Skeletal muscle satellite cell (primary cell): ENCODE results near the gene RABGAP1L.

ENCODE experiments used
- H3K27me3 ChIP-seq: 2 replicates; pipeline ENCODE4 v1.7.0; 2013; ENCODE audit warnings: low read length; ENCODE audit not compliant: control insufficient read depth, insufficient read depth
- H3K36me3 ChIP-seq: 2 replicates; pipeline ENCODE4 v1.7.0; 2013; ENCODE audit warnings: mild to moderate bottlenecking, control low read depth, low read length; ENCODE audit not compliant: insufficient read depth
- H3K4me1 ChIP-seq: 2 replicates; pipeline ENCODE4 v1.7.0; 2013; ENCODE audit warnings: low read length; ENCODE audit not compliant: control insufficient read depth, insufficient read depth
- H3K4me2 ChIP-seq: 2 replicates; pipeline ENCODE4 v1.7.0; 2013; ENCODE audit warnings: mild to moderate bottlenecking, low read length
- H3K4me3 ChIP-seq: 2 replicates; pipeline ENCODE4 v1.7.0; 2013; ENCODE audit warnings: low read length
- H3K9ac ChIP-seq: 2 replicates; pipeline ENCODE4 v1.7.0; 2013; ENCODE audit warnings: mild to moderate bottlenecking, low read depth, low read length, moderate library complexity
- H3K9me3 ChIP-seq: replicated peaks from 2 replicates; pipeline ENCODE4 v1.7.0; 2013; ENCODE audit warnings: mild to moderate bottlenecking, control low read depth, low read length

RABGAP1L gene

DNA sequence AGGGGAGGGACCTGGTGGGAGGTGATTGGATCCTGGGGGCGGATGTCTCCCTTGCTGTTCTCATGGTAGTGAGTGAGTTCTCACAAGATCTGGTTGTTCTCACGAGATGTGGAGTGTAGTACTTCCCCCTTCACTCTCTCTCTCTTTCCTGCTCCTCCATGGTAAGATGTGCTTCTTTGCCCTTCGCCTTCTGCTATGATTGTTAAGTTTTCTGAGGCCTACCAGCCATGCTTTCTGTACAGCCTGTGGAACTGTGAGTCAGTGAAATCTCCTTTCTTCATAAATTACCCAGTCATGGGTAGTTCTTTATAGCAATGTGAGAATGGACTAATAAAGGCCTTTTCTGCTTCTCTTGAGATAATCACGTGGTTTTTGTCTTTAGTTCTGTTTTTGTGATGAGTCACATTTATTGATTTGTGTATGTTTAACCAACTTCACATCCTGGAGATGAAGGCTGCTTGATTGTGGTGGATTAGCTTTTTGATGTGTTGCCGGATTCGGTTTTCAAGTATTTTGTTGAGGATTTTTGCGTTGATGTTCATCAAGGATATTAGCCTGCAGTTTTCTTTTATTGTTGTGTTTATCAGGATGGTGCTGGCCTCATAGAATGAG, 45.5 kb downstream of the RABGAP1L start:
- Histone ChIP-seq H3K36me3 (no peaks in the 10 kb centered on the region), H3K4me2 (no peak overlapping the region), H3K27me3 (no peaks in the 10 kb centered on the region), H3K4me3 (no peak overlapping the region), H3K9me3 (no peaks in the 10 kb centered on the region), H3K4me1 (no peaks in the 10 kb centered on the region), H3K9ac (no peak overlapping the region)

- Histone ChIP-seq H3K4me2 (no peak overlapping the region), H3K4me3 (no peak overlapping the region), H3K36me3 (no peaks in the 10 kb centered on the region), H3K9ac (no peak overlapping the region), H3K4me1 (no peaks in the 10 kb centered on the region), H3K9me3 (no peaks in the 10 kb centered on the region), H3K27me3 (no peaks in the 10 kb centered on the region)
These were observed 47.0 kb downstream of the RABGAP1L start for GRCh38 chr1:174206148-174206836.

DNA sequence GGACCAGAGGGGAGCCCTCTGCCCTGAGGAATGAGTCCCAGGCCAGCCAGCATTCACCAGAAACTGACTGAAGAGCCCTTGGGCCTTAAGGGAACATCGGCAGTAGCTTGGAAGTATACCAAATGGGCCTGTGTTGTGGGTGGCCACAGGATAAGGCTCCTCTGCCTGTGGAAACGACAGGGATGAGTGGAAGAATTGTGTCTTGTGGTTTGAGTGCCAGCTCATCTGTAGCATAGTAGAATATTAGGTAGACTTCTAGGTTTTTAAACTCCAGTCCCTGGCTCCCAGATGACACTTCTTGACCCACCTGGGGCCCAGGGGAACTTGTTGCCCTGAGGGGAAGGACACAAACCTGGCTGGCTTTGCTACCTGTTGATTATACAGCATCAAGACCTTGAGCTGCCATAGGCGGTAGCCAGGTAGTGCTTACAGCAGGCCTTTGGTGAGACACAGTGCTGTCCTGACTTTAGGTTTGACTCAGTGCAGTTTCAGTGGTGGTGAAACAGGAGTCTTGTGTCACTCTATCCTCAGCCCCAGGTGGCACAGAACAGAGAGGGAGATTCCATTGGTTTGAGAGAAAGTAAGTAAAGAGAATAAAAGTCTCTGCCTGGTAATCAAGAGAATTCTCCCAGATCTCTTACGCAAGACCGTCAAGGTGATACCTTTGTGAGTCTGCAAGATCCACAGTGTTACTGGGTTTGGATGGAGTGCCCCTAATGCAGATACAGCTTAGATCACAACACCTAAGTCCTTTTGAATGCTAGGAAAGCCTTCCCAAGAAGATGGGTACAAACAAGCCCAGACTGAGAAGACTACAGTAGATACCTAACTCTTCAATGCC, 50.2 kb downstream of the RABGAP1L start:
- H3K27me3 ChIP-seq: no peaks in the 10 kb centered on the region
- no peaks in the 10 kb centered on the region for H3K36me3 ChIP-seq
- H3K9me3 ChIP-seq: no peaks in the 10 kb centered on the region
- no peak overlapping the region for H3K9ac ChIP-seq
- H3K4me2 ChIP-seq: no peak overlapping the region
- no peaks in the 10 kb centered on the region for H3K4me1 ChIP-seq
- H3K4me3 ChIP-seq: no peak overlapping the region

GRCh38 chr1:174211486-174211885, 52.2 kb downstream of the RABGAP1L start:
- no peak overlapping the region for H3K4me3 ChIP-seq
- no peaks in the 10 kb centered on the region for H3K4me1 ChIP-seq
- no peaks in the 10 kb centered on the region for H3K36me3 ChIP-seq
- no peak overlapping the region for H3K4me2 ChIP-seq
- H3K9ac ChIP-seq: no peak overlapping the region
- no peaks in the 10 kb centered on the region for H3K27me3 ChIP-seq
- no peaks in the 10 kb centered on the region for H3K9me3 ChIP-seq

GRCh38 chr1:174215766-174216165, 56.4 kb downstream of the RABGAP1L start:
- Histone ChIP-seq H3K27me3 (no peaks in the 10 kb centered on the region), H3K4me2 (no peak overlapping the region), H3K36me3 (no peaks in the 10 kb centered on the region), H3K9me3 (no peaks in the 10 kb centered on the region), H3K4me1 (no peaks in the 10 kb centered on the region), H3K4me3 (no peak overlapping the region), H3K9ac (no peak overlapping the region)

- no peaks in the 10 kb centered on the region for H3K9me3 ChIP-seq
- no peak overlapping the region for H3K9ac ChIP-seq
- no peaks in the 10 kb centered on the region for H3K27me3 ChIP-seq
- no peak overlapping the region for H3K4me3 ChIP-seq
- no peaks in the 10 kb centered on the region for H3K4me1 ChIP-seq
- H3K4me2 ChIP-seq: no peak overlapping the region
- no peaks in the 10 kb centered on the region for H3K36me3 ChIP-seq
These were observed 57.9 kb downstream of the RABGAP1L start for GRCh38 chr1:174217248-174217647.

GRCh38 chr1:174217787-174218574, 58.7 kb downstream of the RABGAP1L start:
- Histone ChIP-seq H3K4me2 (no peak overlapping the region), H3K4me1 (no peaks in the 10 kb centered on the region), H3K9ac (no peak overlapping the region)

GRCh38 chr1:174218983-174219382, 59.7 kb downstream of the RABGAP1L start:
- no peak overlapping the region for H3K4me2 ChIP-seq
- H3K4me3 ChIP-seq: no peak overlapping the region
- H3K27me3 ChIP-seq: no peaks in the 10 kb centered on the region
- no peaks in the 10 kb centered on the region for H3K36me3 ChIP-seq
- no peak overlapping the region for H3K9ac ChIP-seq
- H3K9me3 ChIP-seq: no peaks in the 10 kb centered on the region
- H3K4me1 ChIP-seq: no peaks in the 10 kb centered on the region

More at GRCh38 chr1:174217787-174218574, 58.7 kb downstream of the RABGAP1L start:
- Histone ChIP-seq H3K4me3 (no peak overlapping the region), H3K9me3 (no peaks in the 10 kb centered on the region), H3K27me3 (no peaks in the 10 kb centered on the region), H3K36me3 (no peaks in the 10 kb centered on the region)

DNA sequence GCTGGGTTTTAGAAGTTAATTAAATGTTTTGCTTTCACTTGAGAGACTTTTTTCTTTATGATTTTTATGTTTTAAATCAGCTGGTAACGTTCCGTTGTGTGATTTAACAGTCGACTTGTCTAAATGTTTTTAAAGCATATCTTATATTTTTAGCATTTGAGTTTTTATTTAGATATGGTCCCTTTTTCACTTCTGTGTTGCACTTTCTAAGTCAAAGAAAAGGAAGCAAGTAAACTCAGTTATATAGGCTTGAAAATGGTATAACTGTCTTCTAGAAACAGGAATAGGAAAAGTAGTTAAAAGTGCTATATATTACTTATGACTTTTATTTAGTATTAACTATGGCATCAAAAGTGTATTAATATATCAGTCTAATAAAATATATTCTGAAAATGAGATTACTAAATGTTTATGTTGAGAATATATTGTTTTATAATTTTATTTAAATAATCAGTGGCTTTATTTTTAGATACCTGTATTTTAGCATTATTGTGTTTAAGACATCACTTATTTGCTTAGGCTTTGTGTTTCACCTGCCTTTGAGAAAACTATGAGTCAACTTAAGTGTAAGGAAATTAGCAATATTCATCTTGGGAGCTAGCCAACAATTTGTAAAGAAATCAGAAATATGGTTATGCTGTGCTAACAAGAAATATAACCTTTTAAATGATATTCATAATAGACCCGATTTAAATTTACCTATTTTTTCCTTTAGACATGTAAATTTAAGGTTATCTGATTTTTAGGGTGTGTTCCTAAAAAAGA, 60.5 kb downstream of the RABGAP1L start:
- Histone ChIP-seq H3K4me3 (no peak overlapping the region), H3K27me3 (no peaks in the 10 kb centered on the region), H3K36me3 (no peaks in the 10 kb centered on the region), H3K9ac (no peak overlapping the region), H3K4me2 (no peak overlapping the region), H3K4me1 (no peaks in the 10 kb centered on the region), H3K9me3 (no peaks in the 10 kb centered on the region)

DNA sequence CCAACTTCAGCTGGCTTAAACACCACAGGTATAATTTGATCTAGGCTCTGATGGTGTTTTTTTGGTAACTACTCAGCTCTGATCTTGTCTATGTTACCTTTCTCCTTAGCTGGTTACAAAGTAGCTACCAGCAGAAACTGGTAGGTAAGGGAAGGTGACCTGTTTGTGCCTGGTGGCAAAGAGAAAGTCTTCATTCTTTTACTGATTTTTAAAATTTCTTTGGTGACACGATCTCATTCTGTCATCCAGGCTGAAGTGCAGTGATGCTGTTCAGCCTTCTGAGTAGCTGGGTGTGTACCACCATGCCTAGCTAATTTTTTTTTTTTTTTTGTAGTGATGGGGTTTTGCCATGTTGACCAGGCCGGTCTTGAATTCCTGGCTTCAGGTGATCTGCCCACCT, 62.4 kb downstream of the RABGAP1L start:
- no peaks in the 10 kb centered on the region for H3K27me3 ChIP-seq
- H3K9ac ChIP-seq: no peak overlapping the region
- H3K4me3 ChIP-seq: no peak overlapping the region
- H3K9me3 ChIP-seq: no peaks in the 10 kb centered on the region
- no peaks in the 10 kb centered on the region for H3K36me3 ChIP-seq
- H3K4me2 ChIP-seq: no peak overlapping the region
- no peaks in the 10 kb centered on the region for H3K4me1 ChIP-seq
